GM21723 (cell line): Measurements from ENCODE around the gene UPF2.
"Not testable (repeated sequence)": the region's sequence is repeated elsewhere in the genome, so short reads cannot be mapped to it uniquely, and the experiment has no call there.

Experiments
- ATAC-seq: cut with Tn5 transposase; IDR thresholded peaks from one replicate; pipeline ENCODE4 v1.9.1; 2021; ENCODE audit warnings: mild to moderate bottlenecking, moderate library complexity; ENCODE audit not compliant: unreplicated experiment

UPF2 gene

GRCh38 chr10:11975795-11976194 is 66.8 kb downstream of the UPF2 start:
- no peak for ATAC-seq

GRCh38 chr10:11972523-11972922 is 70.1 kb downstream of the UPF2 start:
- not testable (repeated sequence) for ATAC-seq

- no peak for ATAC-seq
These were observed 80.4 kb downstream of the UPF2 start for GRCh38 chr10:11962176-11962575.

- no peak for ATAC-seq
These were observed 80.8 kb downstream of the UPF2 start for GRCh38 chr10:11961771-11962170.

- ATAC-seq: no peak
These were observed 82.6 kb downstream of the UPF2 start for GRCh38 chr10:11959966-11960365.

- no peak for ATAC-seq
These were observed 83.7 kb downstream of the UPF2 start for GRCh38 chr10:11958956-11959355.

- ATAC-seq: no peak
These were observed 90.9 kb downstream of the UPF2 start for GRCh38 chr10:11951695-11952094.

GRCh38 chr10:11950325-11951018 is 92.1 kb downstream of the UPF2 start:
- ATAC-seq: no peak

- ATAC-seq: no peak
These were observed 93.5 kb downstream of the UPF2 start for GRCh38 chr10:11949152-11949551.

GRCh38 chr10:11946652-11947051 is 96.0 kb downstream of the UPF2 start:
- no peak for ATAC-seq

- ATAC-seq: no peak
These were observed 106.0 kb downstream of the UPF2 start for GRCh38 chr10:11936389-11937152.

- ATAC-seq: no peak
These were observed 108.3 kb downstream of the UPF2 start for GRCh38 chr10:11934262-11934661.

- no peak for ATAC-seq
These were observed 108.9 kb downstream of the UPF2 start for GRCh38 chr10:11933577-11934223.

- no peak for ATAC-seq
These were observed 111.6 kb downstream of the UPF2 start for GRCh38 chr10:11931038-11931437.

GRCh38 chr10:11930312-11930978 is 112.2 kb downstream of the UPF2 start:
- ATAC-seq: no peak

- no peak for ATAC-seq
These were observed 114.9 kb downstream of the UPF2 start for GRCh38 chr10:11927746-11928145.

- no peak for ATAC-seq
These were observed 120.7 kb downstream of the UPF2 start for GRCh38 chr10:11921800-11922392.

GRCh38 chr10:11919271-11919670 is 123.3 kb downstream of the UPF2 start:
- no peak for ATAC-seq

GRCh38 chr10:11918384-11918783 is 124.2 kb downstream of the UPF2 start:
- ATAC-seq: no peak

GRCh38 chr10:11913079-11913641 is 129.4 kb downstream of the UPF2 start:
- ATAC-seq: no peak

GRCh38 chr10:11910102-11910501 is 132.5 kb downstream of the UPF2 start:
- ATAC-seq: no peak
